ENCODE measurements around the gene ZNF593OS. TPM values are rescaled to one million over a fixed set of nuclear protein-coding genes. Genes with fewer than 3 reads are reported as not detected.

The ZNF593OS gene
- total RNA-seq, 2 donors from 2014 or later, result not detected

DNA sequence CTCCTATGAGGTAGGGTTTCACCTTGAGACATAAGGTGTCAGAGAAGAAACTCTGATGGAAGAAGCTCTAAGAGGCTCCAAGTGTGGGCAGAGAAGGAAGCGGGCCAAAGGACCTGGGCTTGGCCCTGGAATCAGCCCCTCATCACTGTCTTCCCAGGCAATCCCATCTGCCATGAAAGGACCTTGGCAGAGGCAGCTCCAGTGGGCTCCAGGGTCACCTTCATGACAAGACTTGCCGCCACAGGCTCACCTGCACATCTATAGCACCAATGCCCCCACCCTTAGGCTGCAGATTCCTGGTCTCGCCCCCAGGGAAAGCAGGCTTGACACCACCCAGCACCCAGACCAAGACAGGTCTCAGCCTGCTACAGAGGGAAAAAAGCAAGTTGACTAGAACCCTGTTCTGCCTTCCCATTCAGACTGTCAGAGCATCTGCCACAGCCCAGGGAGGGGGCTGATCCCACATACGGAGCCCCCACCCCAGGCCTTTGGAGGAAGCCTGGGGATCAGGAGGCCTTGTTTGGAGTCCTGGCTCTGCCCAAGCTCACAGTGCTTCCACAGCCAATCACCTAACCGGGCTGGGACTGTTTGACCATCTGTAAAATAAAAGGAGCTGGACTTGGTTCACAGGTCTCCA is 13.2 kb downstream of the ZNF593OS start:
- 80 to 89% methylated on average over 3 to 5 of the region's 5 CpGs for WGBS, 2 donors
- Histone ChIP-seq H3K27me3 (peaks cover 0 to 5% of the 10 kb centered on the region in 2 donors), H3K4me1 (peaks cover 14% of the 10 kb centered on the region), H3K36me3 (replicated peaks in 1 of 2; ENCODE audit: insufficient read depth in 1 of 2, low read depth in 2 of 2) (no peaks in the 10 kb centered on the region), H3K9me3 (no peaks in the 10 kb centered on the region), H3K27ac (no peak overlapping the region), H3K4me3 (no peak overlapping the region)
- DNase-seq (peak in 1 of 4 donors; percentile 5), ATAC-seq (no peak)
- intact Hi-C loops (cut with DNase I), result no loop called here
- TF ChIP-seq POLR2A (IDR thresholded peaks at IDR 0.05), result no peak
- TF ChIP-seq, protein P1, sequence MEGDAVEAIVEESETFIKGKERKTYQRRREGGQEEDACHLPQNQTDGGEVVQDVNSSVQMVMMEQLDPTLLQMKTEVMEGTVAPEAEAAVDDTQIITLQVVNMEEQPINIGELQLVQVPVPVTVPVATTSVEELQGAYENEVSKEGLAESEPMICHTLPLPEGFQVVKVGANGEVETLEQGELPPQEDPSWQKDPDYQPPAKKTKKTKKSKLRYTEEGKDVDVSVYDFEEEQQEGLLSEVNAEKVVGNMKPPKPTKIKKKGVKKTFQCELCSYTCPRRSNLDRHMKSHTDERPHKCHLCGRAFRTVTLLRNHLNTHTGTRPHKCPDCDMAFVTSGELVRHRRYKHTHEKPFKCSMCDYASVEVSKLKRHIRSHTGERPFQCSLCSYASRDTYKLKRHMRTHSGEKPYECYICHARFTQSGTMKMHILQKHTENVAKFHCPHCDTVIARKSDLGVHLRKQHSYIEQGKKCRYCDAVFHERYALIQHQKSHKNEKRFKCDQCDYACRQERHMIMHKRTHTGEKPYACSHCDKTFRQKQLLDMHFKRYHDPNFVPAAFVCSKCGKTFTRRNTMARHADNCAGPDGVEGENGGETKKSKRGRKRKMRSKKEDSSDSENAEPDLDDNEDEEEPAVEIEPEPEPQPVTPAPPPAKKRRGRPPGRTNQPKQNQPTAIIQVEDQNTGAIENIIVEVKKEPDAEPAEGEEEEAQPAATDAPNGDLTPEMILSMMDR (IDR thresholded peaks at IDR 0.05), result no peak

GRCh38 chr1:26156285-26157038 is 15.2 kb downstream of the ZNF593OS start:
- peak; percentile 3 for ATAC-seq
- H3K27me3 ChIP-seq, result peaks cover 0 to 5% of the 10 kb centered on the region in 2 donors
- TF ChIP-seq, protein P1 (IDR thresholded peaks at IDR 0.05), result no peak
- TF ChIP-seq POLR2A (IDR thresholded peaks at IDR 0.05), result no peak
- WGBS, 2 donors, result 36 to 38% methylated on average over 6 to 11 of the region's 12 CpGs
- peak in 1 of 4 donors; percentile 10 for DNase-seq
- peaks cover 7% of the 10 kb centered on the region for H3K4me1 ChIP-seq
- H3K4me3 ChIP-seq, result no peak overlapping the region
- no peaks in the 10 kb centered on the region for H3K36me3 ChIP-seq (replicated peaks in 1 of 2; ENCODE audit: insufficient read depth in 1 of 2, low read depth in 2 of 2)
- H3K27ac ChIP-seq, result peak overlapping the region in 1 of 4 donors; percentile 24
- H3K9me3 ChIP-seq, result no peaks in the 10 kb centered on the region
- intact Hi-C loops (cut with DNase I), result no loop called here

- Histone ChIP-seq H3K4me1 (no peaks in the 10 kb centered on the region), H3K4me3 (no peak overlapping the region), H3K36me3 (replicated peaks in 1 of 2; ENCODE audit: insufficient read depth in 1 of 2, low read depth in 2 of 2) (no peaks in the 10 kb centered on the region), H3K27me3 (peaks cover 0 to 5% of the 10 kb centered on the region in 2 donors), H3K27ac (peak overlapping the region in 2 of 4 donors; percentile 28 to 33), H3K9me3 (no peaks in the 10 kb centered on the region)
- DNase-seq (no peak), ATAC-seq (peak; percentile 24)
- TF ChIP-seq, protein P1 (IDR thresholded peaks at IDR 0.05), result no peak
- peak in 1 of 3 donors; percentile 9 for TF ChIP-seq POLR2A (IDR thresholded peaks at IDR 0.05)
- WGBS, 2 donors, result 68 to 81% methylated on average over 19 to 21 of the region's 21 CpGs
- intact Hi-C loops (cut with DNase I), result no loop called here
Measured at GRCh38 chr1:26155370-26156284, 16.0 kb downstream of the ZNF593OS start.

GRCh38 chr1:26154750-26155149 is 16.9 kb downstream of the ZNF593OS start:
- TF ChIP-seq, protein P1 (IDR thresholded peaks at IDR 0.05), result no peak
- no peak for TF ChIP-seq POLR2A (IDR thresholded peaks at IDR 0.05)
- ATAC-seq, result no peak
- Histone ChIP-seq H3K9me3 (no peaks in the 10 kb centered on the region), H3K27me3 (peaks cover 0 to 5% of the 10 kb centered on the region in 2 donors), H3K4me1 (no peaks in the 10 kb centered on the region), H3K36me3 (replicated peaks in 1 of 2; ENCODE audit: insufficient read depth in 1 of 2, low read depth in 2 of 2) (no peaks in the 10 kb centered on the region), H3K4me3 (no peak overlapping the region), H3K27ac (peak overlapping the region in 1 of 4 donors; percentile 28)
- DNase-seq, result no peak
- intact Hi-C loops (cut with DNase I), result no loop called here
- 70 to 87% methylated on average over 8 to 9 of the region's 9 CpGs for WGBS, 2 donors
